ENCODE data around the gene SUSD1.

GRCh38 chr9:112180387-112180881 is 5.3 kb upstream of the SUSD1 start:
- TF ChIP-seq, protein P1, sequence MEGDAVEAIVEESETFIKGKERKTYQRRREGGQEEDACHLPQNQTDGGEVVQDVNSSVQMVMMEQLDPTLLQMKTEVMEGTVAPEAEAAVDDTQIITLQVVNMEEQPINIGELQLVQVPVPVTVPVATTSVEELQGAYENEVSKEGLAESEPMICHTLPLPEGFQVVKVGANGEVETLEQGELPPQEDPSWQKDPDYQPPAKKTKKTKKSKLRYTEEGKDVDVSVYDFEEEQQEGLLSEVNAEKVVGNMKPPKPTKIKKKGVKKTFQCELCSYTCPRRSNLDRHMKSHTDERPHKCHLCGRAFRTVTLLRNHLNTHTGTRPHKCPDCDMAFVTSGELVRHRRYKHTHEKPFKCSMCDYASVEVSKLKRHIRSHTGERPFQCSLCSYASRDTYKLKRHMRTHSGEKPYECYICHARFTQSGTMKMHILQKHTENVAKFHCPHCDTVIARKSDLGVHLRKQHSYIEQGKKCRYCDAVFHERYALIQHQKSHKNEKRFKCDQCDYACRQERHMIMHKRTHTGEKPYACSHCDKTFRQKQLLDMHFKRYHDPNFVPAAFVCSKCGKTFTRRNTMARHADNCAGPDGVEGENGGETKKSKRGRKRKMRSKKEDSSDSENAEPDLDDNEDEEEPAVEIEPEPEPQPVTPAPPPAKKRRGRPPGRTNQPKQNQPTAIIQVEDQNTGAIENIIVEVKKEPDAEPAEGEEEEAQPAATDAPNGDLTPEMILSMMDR (IDR thresholded peaks at IDR 0.05; ENCODE audit: poor library complexity, severe bottlenecking) = no peak
- TF ChIP-seq SMC3 (conservative IDR thresholded peaks at IDR 0.05; ENCODE audit: poor library complexity) = no peak
- no peak for TF ChIP-seq REST (IDR thresholded peaks at IDR 0.05; ENCODE audit: borderline replicate concordance)
- no peak for TF ChIP-seq RAD21 (conservative IDR thresholded peaks at IDR 0.05)
- TF ChIP-seq TAF1 (IDR thresholded peaks at IDR 0.05; ENCODE audit: low read depth) = no peak

All from neural cell (in vitro differentiated cells).